Measurements from ENCODE around the gene PDE4D.
"Not testable (repeated sequence)": the region's sequence is repeated elsewhere in the genome, so short reads cannot be mapped to it uniquely, and the experiment has no call there.

Gene PDE4D

GRCh38 chr5:59597690-59598546 is 295.6 kb downstream of the PDE4D start:
- TF ChIP-seq, protein P1, sequence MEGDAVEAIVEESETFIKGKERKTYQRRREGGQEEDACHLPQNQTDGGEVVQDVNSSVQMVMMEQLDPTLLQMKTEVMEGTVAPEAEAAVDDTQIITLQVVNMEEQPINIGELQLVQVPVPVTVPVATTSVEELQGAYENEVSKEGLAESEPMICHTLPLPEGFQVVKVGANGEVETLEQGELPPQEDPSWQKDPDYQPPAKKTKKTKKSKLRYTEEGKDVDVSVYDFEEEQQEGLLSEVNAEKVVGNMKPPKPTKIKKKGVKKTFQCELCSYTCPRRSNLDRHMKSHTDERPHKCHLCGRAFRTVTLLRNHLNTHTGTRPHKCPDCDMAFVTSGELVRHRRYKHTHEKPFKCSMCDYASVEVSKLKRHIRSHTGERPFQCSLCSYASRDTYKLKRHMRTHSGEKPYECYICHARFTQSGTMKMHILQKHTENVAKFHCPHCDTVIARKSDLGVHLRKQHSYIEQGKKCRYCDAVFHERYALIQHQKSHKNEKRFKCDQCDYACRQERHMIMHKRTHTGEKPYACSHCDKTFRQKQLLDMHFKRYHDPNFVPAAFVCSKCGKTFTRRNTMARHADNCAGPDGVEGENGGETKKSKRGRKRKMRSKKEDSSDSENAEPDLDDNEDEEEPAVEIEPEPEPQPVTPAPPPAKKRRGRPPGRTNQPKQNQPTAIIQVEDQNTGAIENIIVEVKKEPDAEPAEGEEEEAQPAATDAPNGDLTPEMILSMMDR (IDR thresholded peaks at IDR 0.05; ENCODE audit: low read depth, low read length): no peak
- Histone ChIP-seq H3K4me3 (ENCODE audit: low read depth, low read length) (no peak overlapping the region), H3K36me3 (no peaks in the 10 kb centered on the region)

DNA sequence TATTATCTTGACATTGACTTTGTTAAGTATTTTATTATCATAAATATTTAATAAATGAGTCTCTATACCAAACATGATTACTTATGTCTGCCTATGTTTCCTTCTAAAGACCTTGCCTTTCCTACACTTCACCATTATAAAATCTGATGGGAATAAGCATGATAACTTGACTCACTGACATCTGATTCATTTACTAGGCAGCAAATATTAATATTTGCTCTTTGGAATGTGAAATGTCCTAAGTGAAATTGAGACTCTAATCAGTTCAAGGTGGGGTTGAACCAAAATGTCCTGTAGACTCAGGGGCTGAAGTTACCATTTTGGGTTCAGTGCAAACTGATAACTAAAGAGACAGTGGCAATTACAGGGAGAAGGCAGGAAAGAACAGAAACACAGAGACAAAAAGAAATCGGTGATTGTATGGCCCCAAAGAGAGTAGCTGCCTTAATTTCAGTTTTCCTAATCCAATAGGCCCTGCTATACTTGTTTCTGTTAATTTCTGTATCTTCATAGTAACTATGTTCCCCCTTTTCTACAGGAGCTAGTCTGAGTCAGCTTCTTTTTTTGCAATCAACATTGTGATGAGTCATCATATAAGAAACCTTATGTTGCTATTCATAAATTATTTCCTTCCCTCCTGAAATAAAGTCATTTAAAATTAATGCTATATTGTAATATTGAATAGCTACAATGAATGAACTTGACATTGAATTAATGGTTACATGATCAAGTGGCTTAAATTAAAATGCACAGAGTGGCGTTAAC is 296.8 kb downstream of the PDE4D start:
- H3K27ac ChIP-seq: no peak overlapping the region
- H3K4me3 ChIP-seq (ENCODE audit: low read depth, low read length): no peak overlapping the region
- no peaks in the 10 kb centered on the region for H3K36me3 ChIP-seq
- TF ChIP-seq, protein P1 (IDR thresholded peaks at IDR 0.05; ENCODE audit: low read depth, low read length): no peak
- no peaks in the 10 kb centered on the region for H3K27me3 ChIP-seq (ENCODE audit: insufficient read depth, low read depth, severe bottlenecking)
- H3K9me3 ChIP-seq (ENCODE audit: severe bottlenecking): no peaks in the 10 kb centered on the region
- DNase-seq: no peak

More at GRCh38 chr5:59597690-59598546, 295.6 kb downstream of the PDE4D start:
- Histone ChIP-seq H3K27me3 (ENCODE audit: insufficient read depth, low read depth, severe bottlenecking) (no peaks in the 10 kb centered on the region), H3K27ac (no peak overlapping the region), H3K9me3 (ENCODE audit: severe bottlenecking) (no peaks in the 10 kb centered on the region)
- no peak for DNase-seq

GRCh38 chr5:59594118-59594517 is 299.4 kb downstream of the PDE4D start:
- not testable (repeated sequence) for H3K27me3 ChIP-seq (ENCODE audit: insufficient read depth, low read depth, severe bottlenecking); H3K36me3 ChIP-seq; DNase-seq; H3K9me3 ChIP-seq (ENCODE audit: severe bottlenecking); H3K4me3 ChIP-seq (ENCODE audit: low read depth, low read length); H3K27ac ChIP-seq

GRCh38 chr5:59593439-59594007 is 300.0 kb downstream of the PDE4D start:
- TF ChIP-seq, protein P1 (IDR thresholded peaks at IDR 0.05; ENCODE audit: low read depth, low read length): no peak
- no peak overlapping the region for H3K27ac ChIP-seq
- H3K4me3 ChIP-seq (ENCODE audit: low read depth, low read length): no peak overlapping the region
- no peaks in the 10 kb centered on the region for H3K36me3 ChIP-seq
- no peak for DNase-seq
- H3K9me3 ChIP-seq (ENCODE audit: severe bottlenecking): no peaks in the 10 kb centered on the region
- H3K27me3 ChIP-seq (ENCODE audit: insufficient read depth, low read depth, severe bottlenecking): no peaks in the 10 kb centered on the region

DNA sequence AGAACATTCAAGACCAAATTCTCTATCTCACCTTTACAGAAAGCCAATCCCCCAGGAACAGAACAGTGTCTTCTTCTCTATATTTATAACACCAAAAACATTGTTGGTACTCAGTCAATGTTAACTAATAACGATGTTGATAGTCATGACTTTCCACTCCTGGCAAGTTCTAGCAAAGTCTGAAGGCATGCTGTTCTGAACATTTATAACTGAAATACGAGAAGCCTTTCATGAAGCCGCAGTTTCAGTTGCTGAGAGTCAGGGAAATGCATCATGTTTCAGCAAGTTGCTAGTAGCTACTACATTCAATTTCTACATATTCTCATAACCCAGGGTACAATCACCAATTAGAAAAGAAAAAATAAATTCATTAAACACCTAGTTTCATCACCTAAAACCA is 301.4 kb downstream of the PDE4D start:
- no peak overlapping the region for H3K4me3 ChIP-seq (ENCODE audit: low read depth, low read length)
- no peaks in the 10 kb centered on the region for H3K36me3 ChIP-seq
- TF ChIP-seq, protein P1 (IDR thresholded peaks at IDR 0.05; ENCODE audit: low read depth, low read length): no peak
- no peaks in the 10 kb centered on the region for H3K9me3 ChIP-seq (ENCODE audit: severe bottlenecking)
- DNase-seq: no peak
- no peaks in the 10 kb centered on the region for H3K27me3 ChIP-seq (ENCODE audit: insufficient read depth, low read depth, severe bottlenecking)
- H3K27ac ChIP-seq: no peak overlapping the region

- no peak for DNase-seq
- H3K36me3 ChIP-seq: no peaks in the 10 kb centered on the region
- no peaks in the 10 kb centered on the region for H3K9me3 ChIP-seq (ENCODE audit: severe bottlenecking)
- no peak overlapping the region for H3K27ac ChIP-seq
- H3K27me3 ChIP-seq (ENCODE audit: insufficient read depth, low read depth, severe bottlenecking): no peaks in the 10 kb centered on the region
- H3K4me3 ChIP-seq (ENCODE audit: low read depth, low read length): no peak overlapping the region
- TF ChIP-seq, protein P1 (IDR thresholded peaks at IDR 0.05; ENCODE audit: low read depth, low read length): no peak
These were observed 302.4 kb downstream of the PDE4D start for GRCh38 chr5:59591162-59591561.
